GM06990 (cell line): ENCODE data around the gene DSCAML1.

Source experiments
- DNase-seq: peaks from one replicate; pipeline ENCODE4 v3.0.0-alpha.2; 2011; ENCODE audit not compliant: insufficient read length; ENCODE audit errors: extremely low read depth
- H3K27me3 ChIP-seq: replicated peaks from 2 replicates; pipeline ENCODE4 v1.6.0; 2011; ENCODE audit warnings: low read length; ENCODE audit not compliant: control insufficient read depth, insufficient read depth
- H3K36me3 ChIP-seq: 2 replicates; pipeline ENCODE4 v1.5.1; 2011; ENCODE audit warnings: low read length; ENCODE audit not compliant: control insufficient read depth, insufficient read depth
- H3K4me3 ChIP-seq: replicated peaks from 2 replicates; pipeline ENCODE4 v1.5.1; 2011; ENCODE audit warnings: low read depth, mild to moderate bottlenecking, control low read depth, low read length
- TF ChIP-seq, protein P1 (sequence below): IDR thresholded peaks from 2 replicates; pipeline ENCODE4 v1.5.1; 2011; ENCODE audit warnings: low read length, control low read depth, mild to moderate bottlenecking, inconsistent platforms; ENCODE audit not compliant: insufficient read depth, poor library complexity, severe bottlenecking

DSCAML1 gene

DNA sequence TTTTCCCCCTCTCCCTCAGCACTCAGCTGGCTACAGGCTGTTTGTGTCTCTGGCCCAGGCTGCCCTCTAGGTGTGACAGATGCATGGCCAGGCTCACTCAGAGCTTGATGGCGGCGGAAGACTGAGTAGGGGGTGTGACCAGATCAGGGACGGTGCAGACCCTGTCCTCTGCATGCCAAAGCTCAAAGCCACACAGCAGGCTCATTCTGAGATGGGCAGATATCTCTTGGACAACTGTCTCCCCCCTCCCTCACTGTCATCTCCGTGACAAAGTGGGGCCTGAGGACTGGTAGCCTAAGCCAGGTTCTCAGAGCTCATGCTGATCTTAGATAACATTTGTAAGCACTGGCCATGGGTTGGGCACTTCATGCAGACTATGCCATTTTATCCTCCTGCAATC is 231.3 kb downstream of the DSCAML1 start:
- TF ChIP-seq, protein P1, sequence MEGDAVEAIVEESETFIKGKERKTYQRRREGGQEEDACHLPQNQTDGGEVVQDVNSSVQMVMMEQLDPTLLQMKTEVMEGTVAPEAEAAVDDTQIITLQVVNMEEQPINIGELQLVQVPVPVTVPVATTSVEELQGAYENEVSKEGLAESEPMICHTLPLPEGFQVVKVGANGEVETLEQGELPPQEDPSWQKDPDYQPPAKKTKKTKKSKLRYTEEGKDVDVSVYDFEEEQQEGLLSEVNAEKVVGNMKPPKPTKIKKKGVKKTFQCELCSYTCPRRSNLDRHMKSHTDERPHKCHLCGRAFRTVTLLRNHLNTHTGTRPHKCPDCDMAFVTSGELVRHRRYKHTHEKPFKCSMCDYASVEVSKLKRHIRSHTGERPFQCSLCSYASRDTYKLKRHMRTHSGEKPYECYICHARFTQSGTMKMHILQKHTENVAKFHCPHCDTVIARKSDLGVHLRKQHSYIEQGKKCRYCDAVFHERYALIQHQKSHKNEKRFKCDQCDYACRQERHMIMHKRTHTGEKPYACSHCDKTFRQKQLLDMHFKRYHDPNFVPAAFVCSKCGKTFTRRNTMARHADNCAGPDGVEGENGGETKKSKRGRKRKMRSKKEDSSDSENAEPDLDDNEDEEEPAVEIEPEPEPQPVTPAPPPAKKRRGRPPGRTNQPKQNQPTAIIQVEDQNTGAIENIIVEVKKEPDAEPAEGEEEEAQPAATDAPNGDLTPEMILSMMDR, result no peak
- DNase-seq, result no peak
- H3K36me3 ChIP-seq, result no peaks in the 10 kb centered on the region
- H3K4me3 ChIP-seq, result no peak overlapping the region
- H3K27me3 ChIP-seq, result peaks cover 2% of the 10 kb centered on the region; the same call in 1 of the 2 replicates

DNA sequence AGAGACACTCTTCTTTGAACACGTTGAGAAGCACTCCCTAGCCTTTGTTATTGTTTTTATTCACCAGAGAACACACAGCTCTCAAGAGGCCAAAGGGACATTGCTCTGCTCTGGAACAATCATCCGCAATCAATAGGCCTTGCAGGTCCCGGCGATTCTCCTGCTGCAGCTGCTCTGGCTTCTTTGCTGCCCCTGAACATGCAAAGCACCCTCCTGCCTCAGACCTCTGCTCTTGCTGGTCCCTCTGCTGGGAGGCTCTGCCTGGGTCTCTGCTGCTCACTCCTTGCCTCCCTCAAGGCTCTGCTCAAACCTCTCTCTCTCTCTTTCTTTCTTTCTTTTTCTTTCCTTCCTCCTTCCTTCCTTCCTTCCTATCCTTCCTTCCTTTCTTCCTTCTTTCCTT is 232.7 kb downstream of the DSCAML1 start:
- no peak for DNase-seq
- Histone ChIP-seq H3K36me3 (no peaks in the 10 kb centered on the region), H3K4me3 (no peak overlapping the region), H3K27me3 (peaks cover 2% of the 10 kb centered on the region; the same call in 1 of the 2 replicates)
- TF ChIP-seq, protein P1, result no peak

DNA sequence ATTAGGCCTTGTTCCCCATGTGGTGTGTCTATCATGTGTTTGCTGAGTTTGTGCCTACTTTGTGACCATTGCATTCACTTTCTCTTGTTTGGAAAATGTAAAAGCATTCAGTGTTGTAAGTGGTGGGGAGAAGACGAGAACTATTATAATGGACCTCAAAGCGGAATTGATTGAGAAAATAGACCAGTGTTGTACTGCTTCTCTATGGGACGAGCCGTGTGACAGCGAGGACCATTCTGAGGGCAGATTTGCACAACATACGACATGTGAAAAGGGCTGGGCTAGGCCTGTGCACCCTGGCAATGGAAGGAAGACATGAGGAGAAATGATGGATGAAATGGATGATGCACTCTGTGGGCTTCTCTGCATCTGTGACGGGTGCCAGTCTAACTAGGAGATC is 233.5 kb downstream of the DSCAML1 start:
- DNase-seq, result no peak
- Histone ChIP-seq H3K27me3 (peaks cover 2% of the 10 kb centered on the region; the same call in 1 of the 2 replicates), H3K36me3 (no peaks in the 10 kb centered on the region), H3K4me3 (no peak overlapping the region)
- TF ChIP-seq, protein P1, result no peak

DNA sequence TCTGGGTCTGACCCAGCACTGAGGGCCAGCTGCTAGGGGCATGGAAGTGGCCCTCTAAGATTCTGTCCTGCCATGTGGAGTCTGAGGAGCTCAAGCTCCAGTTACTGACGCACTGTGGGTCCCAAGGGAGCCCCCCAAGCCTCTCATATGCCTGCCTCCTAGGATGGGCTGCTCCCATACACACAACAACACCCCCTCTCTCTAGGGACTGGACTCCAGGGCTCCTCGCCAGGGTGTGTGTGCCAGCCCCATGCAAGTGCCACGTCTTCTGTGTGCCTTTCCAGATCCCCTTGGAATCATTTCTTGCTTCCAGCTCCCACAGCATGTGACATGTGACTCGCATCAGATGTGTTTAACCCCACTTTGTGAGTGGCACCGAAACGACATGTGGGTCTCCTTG is 234.9 kb downstream of the DSCAML1 start:
- peaks cover 2% of the 10 kb centered on the region; the same call in 1 of the 2 replicates for H3K27me3 ChIP-seq
- H3K4me3 ChIP-seq, result no peak overlapping the region
- no peaks in the 10 kb centered on the region for H3K36me3 ChIP-seq
- TF ChIP-seq, protein P1, result no peak
- no peak for DNase-seq

DNA sequence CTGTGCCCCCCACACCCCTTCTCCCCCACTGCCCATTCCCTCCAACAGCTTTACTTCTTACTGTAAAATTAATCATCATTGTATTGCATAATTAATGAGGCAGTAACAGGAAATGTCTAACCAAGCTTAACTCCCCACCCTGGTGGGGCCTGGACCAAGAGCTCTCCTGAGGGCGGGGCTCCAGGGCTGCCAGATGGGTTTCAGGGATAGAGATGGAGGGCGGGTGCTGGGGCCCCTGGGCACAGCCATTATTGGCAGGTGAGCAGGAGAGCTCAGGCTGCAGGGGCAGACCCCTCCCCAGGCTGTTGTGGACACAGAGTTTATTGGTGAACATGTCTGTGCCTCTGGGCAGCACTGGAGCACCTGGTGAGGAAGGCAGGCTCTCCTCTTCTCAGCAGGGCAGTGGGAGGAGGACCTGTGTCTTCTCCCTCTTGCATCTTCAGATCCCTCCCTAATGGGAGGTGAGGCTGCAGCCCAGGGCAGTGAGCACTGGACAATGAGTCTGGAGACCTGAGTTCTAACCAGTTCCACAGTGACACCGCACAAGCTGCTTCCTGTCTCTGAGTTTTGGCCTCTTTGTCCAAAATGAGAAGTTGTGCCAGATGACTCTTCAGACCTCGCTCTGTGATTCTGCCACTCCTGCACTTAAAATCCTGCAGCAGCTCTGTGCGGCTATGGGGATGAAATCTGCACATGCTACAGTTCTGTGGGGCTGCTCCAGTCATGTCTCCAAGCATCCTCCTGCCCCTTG is 236.1 kb downstream of the DSCAML1 start:
- Histone ChIP-seq H3K36me3 (no peaks in the 10 kb centered on the region), H3K4me3 (no peak overlapping the region), H3K27me3 (peaks cover 2% of the 10 kb centered on the region; the same call in 1 of the 2 replicates)
- TF ChIP-seq, protein P1, result no peak
- no peak for DNase-seq
